Adrenal gland (tissue), 12 donors: ENCODE measurements around the gene YTHDF1. TPM values are rescaled to one million over a fixed set of nuclear protein-coding genes. Genes with fewer than 3 reads are reported as not detected.

Source experiments
- DNase-seq, 7 donors: peaks; one replicate each; pipeline ENCODE4 v3.0.0-alpha.2; 2019 to 2020
- H3K27ac ChIP-seq, 5 donors: fragments of 200-600 bp; sonication (generic) in 4 of 5; 1 replicate in 3 of 5; 2 replicates in 2 of 5; pipeline versions ENCODE4 v1.5.1 to v1.8.0; 2016 to 2020; ENCODE audit warnings: mild to moderate bottlenecking in 1 of 5
- H3K27me3 ChIP-seq: fragments of 200-600 bp; 2 replicates; pipeline ENCODE4 v1.8.0; 2021
- H3K36me3 ChIP-seq, 2 donors: fragments of 200-600 bp; replicated peaks in 1 of 2; 1 replicate in 1 of 2; 2 replicates in 1 of 2; pipeline versions ENCODE4 v1.5.1 to v1.8.0; 2018 to 2022
- H3K4me1 ChIP-seq, 2 donors: fragments of 200-600 bp; replicated peaks in 1 of 2; 1 replicate in 1 of 2; 2 replicates in 1 of 2; pipeline versions ENCODE4 v1.5.1 to v1.8.0; 2018 to 2021
- H3K4me3 ChIP-seq, 4 donors: fragments of 200-600 bp; sonication (generic) in 3 of 4; one replicate each; pipeline ENCODE4 v1.5.1; 2016 to 2018
- H3K9me3 ChIP-seq, 3 donors: fragments of 200-600 bp; sonication (generic) in 1 of 3; replicated peaks in 1 of 3; 1 replicate in 2 of 3; 2 replicates in 1 of 3; pipeline versions ENCODE4 v1.5.1 to v1.8.0; 2016 to 2021
- POLR2A ChIP-seq, 2 donors: fragments of 450-650 bp; IDR thresholded peaks; one replicate each; pipeline ENCODE4 v1.6.1; 2017; ENCODE audit warnings: antibody characterized with exemption in 2 of 2, mild to moderate bottlenecking in 2 of 2, moderate library complexity in 1 of 2
- WGBS, 4 donors: extraction: QIAGEN DNeasy Blood & Tissue Kit in 2 of 4; methylation state at CpG; one replicate each; pipeline versions ENCODE4 v1.1.5 to v1.1.7; 2013 to 2017; 5-methylcytosine and 5-hydroxymethylcytosine counted together
- intact Hi-C, 2 donors: fragments of 100-400 bp; cut with DNase I; formaldehyde crosslinking; loops; one replicate each; pipeline versions ENCODE4 v1.14.1 to v1.15.0; 2022 to 2023
- polyA plus RNA-seq, 3 donors: library from polyadenylated mRNA; stranded (reverse); fragments of 200-250 nt in 2 of 3; fragments of 350-450 nt in 1 of 3; fragmentation: Illumina TruSeq in 1 of 3; extraction: RNeasy Lipid Tissue Mini Kit (QIAGEN cat#74804) in 1 of 3; gene quantifications; one replicate each; pipeline ENCODE4 v1.2.3, GENCODE V29; 2013 to 2014
- total RNA-seq, 9 donors: library from RNA; depleted of rRNA in 4 of 9; stranded (reverse); fragments of >200 nt in 4 of 9; fragments of 120-200 nt in 1 of 9; fragmentation: NEBNext Ultra II Directional in 1 of 9; extraction: Animal tissue kit (Norgen Biotek cat#: 25700) in 1 of 9; gene quantifications; one replicate each; pipeline versions ENCODE4 v1.1.0 to v1.2.4, GENCODE V29; 2013 to 2023
- TF ChIP-seq, protein P1 (sequence below), 6 experiments: fragments of 450-650 bp in 4 of 6; fragments of 200-600 bp in 2 of 6; sonication (generic) in 1 of 6; IDR thresholded peaks; 1 replicate in 5 of 6; 2 replicates in 1 of 6; pipeline versions ENCODE4 v1.5.1 to v1.8.0; 2016 to 2021; ENCODE audit warnings: antibody characterized with exemption in 6 of 6, mild to moderate bottlenecking in 2 of 6, moderate library complexity in 1 of 6
- donor health status: healthy with polysubstance abuse.
- donor health status: Bipolar disorder and iron deficiency.
- donor health status: DM: yes; HTN: yes; CAD: no.
- donor health status: DM: no; HTN: no; CAD: no.
- donor health status: DM: no; HTN: no; CAD: no.
- donor health status: DM: yes; HTN: yes; CAD: no.

Gene YTHDF1
- total and polyA plus RNA-seq, 12 donors: 18.1 to 41.9 (median 32.5) TPM

DNA sequence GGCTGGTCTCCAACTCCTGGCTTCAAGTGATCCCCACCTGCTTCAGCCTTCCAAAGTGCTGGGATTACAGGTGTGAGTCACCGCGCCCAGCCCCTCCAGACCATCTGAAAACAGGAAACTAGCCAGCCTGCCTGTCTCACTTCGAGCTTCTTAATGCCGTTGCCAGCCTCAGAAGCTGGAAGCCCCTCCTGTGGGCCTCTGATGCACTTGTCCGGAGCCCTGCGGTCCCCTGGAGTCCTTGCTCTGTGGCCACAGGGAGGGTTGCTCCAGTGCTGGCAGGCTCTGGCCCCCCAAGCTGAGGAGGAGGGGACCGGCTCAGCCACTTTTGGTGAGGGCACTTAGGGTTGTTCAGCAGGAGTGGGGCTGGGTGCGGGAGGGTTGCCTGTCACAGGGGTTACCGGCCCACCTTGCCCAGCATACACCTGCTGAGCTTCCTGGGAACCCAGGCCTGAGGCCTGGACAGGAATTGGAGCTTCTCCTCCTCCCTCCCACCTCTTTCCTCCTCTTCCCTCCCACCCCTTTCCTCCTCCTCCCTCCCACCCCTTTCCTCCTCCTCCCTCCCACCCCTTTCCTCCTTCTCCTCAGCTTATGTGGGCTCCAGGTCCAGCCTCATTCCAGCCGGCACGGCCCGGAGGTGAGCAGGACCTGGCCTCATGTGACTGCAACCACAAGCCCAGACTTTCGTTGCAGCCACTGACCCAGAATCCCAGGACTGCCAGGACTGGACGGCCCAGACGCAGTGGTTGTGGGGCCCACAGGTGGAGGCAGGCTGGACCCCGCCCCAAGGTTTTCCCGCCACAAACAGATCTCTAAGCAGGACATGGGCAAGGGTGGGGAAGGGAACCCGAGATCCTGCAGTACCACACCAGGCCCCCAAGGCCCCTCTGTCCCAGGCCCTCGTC is 10.4 kb upstream of the YTHDF1 start:
- Histone ChIP-seq H3K4me1 (peaks cover 0 to 5% of the 10 kb centered on the region in 2 donors), H3K36me3 (no peaks in the 10 kb centered on the region), H3K4me3 (no peak overlapping the region), H3K27me3 (no peaks in the 10 kb centered on the region), H3K9me3 (no peaks in the 10 kb centered on the region), H3K27ac (no peak overlapping the region)
- TF ChIP-seq, protein P1, sequence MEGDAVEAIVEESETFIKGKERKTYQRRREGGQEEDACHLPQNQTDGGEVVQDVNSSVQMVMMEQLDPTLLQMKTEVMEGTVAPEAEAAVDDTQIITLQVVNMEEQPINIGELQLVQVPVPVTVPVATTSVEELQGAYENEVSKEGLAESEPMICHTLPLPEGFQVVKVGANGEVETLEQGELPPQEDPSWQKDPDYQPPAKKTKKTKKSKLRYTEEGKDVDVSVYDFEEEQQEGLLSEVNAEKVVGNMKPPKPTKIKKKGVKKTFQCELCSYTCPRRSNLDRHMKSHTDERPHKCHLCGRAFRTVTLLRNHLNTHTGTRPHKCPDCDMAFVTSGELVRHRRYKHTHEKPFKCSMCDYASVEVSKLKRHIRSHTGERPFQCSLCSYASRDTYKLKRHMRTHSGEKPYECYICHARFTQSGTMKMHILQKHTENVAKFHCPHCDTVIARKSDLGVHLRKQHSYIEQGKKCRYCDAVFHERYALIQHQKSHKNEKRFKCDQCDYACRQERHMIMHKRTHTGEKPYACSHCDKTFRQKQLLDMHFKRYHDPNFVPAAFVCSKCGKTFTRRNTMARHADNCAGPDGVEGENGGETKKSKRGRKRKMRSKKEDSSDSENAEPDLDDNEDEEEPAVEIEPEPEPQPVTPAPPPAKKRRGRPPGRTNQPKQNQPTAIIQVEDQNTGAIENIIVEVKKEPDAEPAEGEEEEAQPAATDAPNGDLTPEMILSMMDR (IDR thresholded peaks at IDR 0.05): no peak
- TF ChIP-seq POLR2A (IDR thresholded peaks at IDR 0.05): no peak
- DNase-seq: no peak
- intact Hi-C loops: no loop called here
- 80 to 91% (median 85%) methylated on average over 6 to 19 of the region's 19 CpGs for WGBS, 4 donors

DNA sequence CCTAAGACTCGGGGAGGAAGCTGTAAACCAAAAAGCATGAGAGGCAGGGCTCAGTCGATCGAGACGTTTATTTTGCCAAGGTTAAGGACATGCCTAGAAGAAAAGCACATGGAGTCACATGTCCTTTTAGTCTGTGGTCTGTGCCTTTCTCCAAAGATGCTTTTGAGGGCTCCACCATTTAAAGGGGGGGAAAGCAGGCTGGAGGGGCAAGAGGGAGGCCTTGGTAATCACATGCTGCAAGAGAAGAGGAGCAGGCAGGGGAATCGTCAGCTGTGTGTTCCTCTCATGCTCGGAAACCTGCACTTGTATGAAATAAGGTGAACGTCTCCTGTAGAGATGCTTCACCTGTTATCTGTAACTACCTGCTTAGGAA is 9.1 kb upstream of the YTHDF1 start:
- Histone ChIP-seq H3K27me3 (no peaks in the 10 kb centered on the region), H3K27ac (no peak overlapping the region), H3K36me3 (no peaks in the 10 kb centered on the region), H3K4me3 (no peak overlapping the region), H3K4me1 (peaks cover 0 to 5% of the 10 kb centered on the region in 2 donors), H3K9me3 (no peaks in the 10 kb centered on the region)
- 30 to 39% (median 36%) methylated on average over 7 of the region's 7 CpGs for WGBS, 4 donors
- TF ChIP-seq, protein P1 (IDR thresholded peaks at IDR 0.05): no peak
- TF ChIP-seq POLR2A (IDR thresholded peaks at IDR 0.05): no peak
- DNase-seq: no peak
- intact Hi-C loops: no loop called here

DNA sequence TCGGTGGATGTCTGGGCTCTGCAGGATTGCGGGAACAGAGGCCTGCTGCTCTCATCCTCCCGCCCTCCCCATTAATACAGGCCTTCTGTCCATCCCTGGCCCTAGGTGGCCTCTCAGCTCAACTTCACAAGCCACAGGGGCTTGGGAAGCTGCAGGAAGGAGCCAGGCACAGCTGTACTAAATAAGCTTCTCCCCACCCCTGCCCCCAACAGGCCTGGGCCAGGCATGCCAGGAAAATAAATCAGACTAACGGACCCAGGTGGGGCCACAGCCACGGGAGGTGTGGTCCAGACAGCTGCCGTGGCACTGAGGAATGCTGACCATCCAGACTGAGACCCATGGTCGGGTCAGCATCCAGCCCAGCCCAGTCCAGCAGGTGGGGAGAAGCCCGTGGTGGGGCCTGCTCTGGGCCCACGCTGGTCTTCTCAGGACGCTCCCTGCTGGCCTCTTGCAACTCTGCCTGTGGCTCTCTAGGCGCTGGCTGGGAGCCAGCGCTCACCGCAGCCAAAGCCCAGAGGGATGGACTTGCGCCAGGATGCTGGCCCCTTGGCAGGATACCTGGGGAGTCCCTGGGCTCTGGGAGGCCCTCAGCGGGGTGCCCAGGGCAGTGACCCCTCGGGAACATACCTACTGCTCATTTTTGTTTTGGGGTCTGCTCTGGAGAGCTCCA is 8.6 kb upstream of the YTHDF1 start:
- H3K36me3 ChIP-seq: no peaks in the 10 kb centered on the region
- 30 to 72% (median 45%) methylated on average over 4 to 16 of the region's 16 CpGs for WGBS, 4 donors
- TF ChIP-seq, protein P1 (IDR thresholded peaks at IDR 0.05): peak in 2 of 6 experiments; percentile 8 to 14
- no peak for TF ChIP-seq POLR2A (IDR thresholded peaks at IDR 0.05)
- H3K9me3 ChIP-seq: no peaks in the 10 kb centered on the region
- DNase-seq: peak; percentile 32 to 73 (median 61)
- H3K4me3 ChIP-seq: no peak overlapping the region
- intact Hi-C loops: no loop called here
- no peaks in the 10 kb centered on the region for H3K27me3 ChIP-seq
- no peak overlapping the region for H3K27ac ChIP-seq
- H3K4me1 ChIP-seq: peaks cover 0 to 5% of the 10 kb centered on the region in 2 donors

DNA sequence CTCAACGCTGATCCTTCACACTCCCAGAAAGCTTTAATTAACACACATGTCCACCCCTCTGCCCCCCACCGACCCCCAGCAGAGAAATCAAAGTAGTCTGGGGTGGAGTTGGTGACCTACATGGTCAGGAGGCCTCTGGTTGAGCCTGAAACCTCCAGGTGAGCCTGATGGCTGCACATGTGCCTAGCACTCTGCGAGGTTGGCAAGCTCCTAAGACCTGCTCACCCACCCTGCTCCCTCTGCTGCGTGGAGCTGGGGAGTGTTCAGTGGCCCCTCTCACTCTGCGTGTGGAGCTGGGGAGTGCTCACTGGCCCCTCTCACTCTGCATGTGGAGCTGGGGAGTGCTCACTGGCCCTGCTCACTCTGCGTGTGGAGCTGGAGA is 7.9 kb upstream of the YTHDF1 start:
- Histone ChIP-seq H3K27me3 (no peaks in the 10 kb centered on the region), H3K4me3 (no peak overlapping the region), H3K27ac (no peak overlapping the region), H3K4me1 (peaks cover 0 to 5% of the 10 kb centered on the region in 2 donors), H3K36me3 (no peaks in the 10 kb centered on the region), H3K9me3 (no peaks in the 10 kb centered on the region)
- 60 to 81% (median 74%) methylated on average over 3 to 6 of the region's 6 CpGs for WGBS, 4 donors
- DNase-seq: no peak
- no peak for TF ChIP-seq POLR2A (IDR thresholded peaks at IDR 0.05)
- TF ChIP-seq, protein P1 (IDR thresholded peaks at IDR 0.05): no peak
- intact Hi-C loops: no loop called here
